A204.1 (cell line): ENCODE measurements around the gene ZBTB7C.

Source experiments
- FAIRE-seq: peaks from 2 replicates; lab custom pipeline; 2012; peaks lifted over from hg19 to GRCh38; lab: Jason Lieb, UNC

ZBTB7C gene

GRCh38 chr18:48033790-48034650, 375.2 kb downstream of the ZBTB7C start:
- FAIRE-seq = no peak

GRCh38 chr18:48032876-48033789, 376.1 kb downstream of the ZBTB7C start:
- no peak for FAIRE-seq

GRCh38 chr18:48031641-48032040, 377.5 kb downstream of the ZBTB7C start:
- no peak for FAIRE-seq

- FAIRE-seq = no peak
Observed at GRCh38 chr18:48030616-48031480, 378.3 kb downstream of the ZBTB7C start.

- no peak for FAIRE-seq
Observed at GRCh38 chr18:48029296-48029986, 379.7 kb downstream of the ZBTB7C start.

- FAIRE-seq = no peak
Observed at GRCh38 chr18:48028696-48029095, 380.5 kb downstream of the ZBTB7C start.

GRCh38 chr18:48028081-48028480, 381.1 kb downstream of the ZBTB7C start:
- no peak for FAIRE-seq

- FAIRE-seq = no peak
Observed at GRCh38 chr18:48027401-48027963, 381.7 kb downstream of the ZBTB7C start.

- no peak for FAIRE-seq
Observed at GRCh38 chr18:48026216-48026615, 383.0 kb downstream of the ZBTB7C start.

- FAIRE-seq = no peak
Observed at GRCh38 chr18:48024881-48025660, 384.1 kb downstream of the ZBTB7C start.

- FAIRE-seq = no peak
Observed at GRCh38 chr18:48024009-48024512, 385.1 kb downstream of the ZBTB7C start.

- FAIRE-seq = no peak
Observed at GRCh38 chr18:48023334-48024008, 385.7 kb downstream of the ZBTB7C start.

GRCh38 chr18:48022531-48023329, 386.5 kb downstream of the ZBTB7C start:
- no peak for FAIRE-seq

- FAIRE-seq = no peak
Observed at GRCh38 chr18:48022021-48022420, 387.2 kb downstream of the ZBTB7C start.

- no peak for FAIRE-seq
Observed at GRCh38 chr18:48021273-48021914, 387.8 kb downstream of the ZBTB7C start.

- no peak for FAIRE-seq
Observed at GRCh38 chr18:48020337-48021250, 388.6 kb downstream of the ZBTB7C start.
